Smooth muscle cell (in vitro differentiated cells): ENCODE measurements around the gene FAM168B. TPM values are rescaled to one million over a fixed set of nuclear protein-coding genes. Genes with fewer than 3 reads are reported as not detected.
A peak's percentile ranks its signal among the peaks of the same experiment; 100 is the strongest.
"Not testable (repeated sequence)": the region's sequence is repeated elsewhere in the genome, so short reads cannot be mapped to it uniquely, and the experiment has no call there.

ENCODE experiments used
- DNase-seq: peaks from one replicate; lab custom pipeline; 2025; ENCODE audit not compliant: unreplicated experiment; lab: John Stamatoyannopoulos, UW
- H2AFZ ChIP-seq: fragments of 200-600 bp; sonication (generic); 2 replicates; pipeline ENCODE4 v1.6.0; 2016; ENCODE audit warnings: antibody characterized with exemption, low read depth, mild to moderate bottlenecking
- H3F3A ChIP-seq: fragments of 200-600 bp; sonication (generic); 2 replicates; pipeline ENCODE4 v1.6.0; 2017; ENCODE audit warnings: antibody characterized with exemption, low read depth
- H3K27ac ChIP-seq: fragments of 200-600 bp; sonication (generic); 2 replicates; pipeline ENCODE4 v1.5.1; 2016; ENCODE audit warnings: low read depth, mild to moderate bottlenecking
- H3K27me3 ChIP-seq: fragments of 200-600 bp; sonication (generic); 2 replicates; pipeline ENCODE4 v1.6.1; 2016; ENCODE audit warnings: low read depth, mild to moderate bottlenecking
- H3K36me3 ChIP-seq: fragments of 200-600 bp; sonication (generic); 2 replicates; pipeline ENCODE4 v1.5.1; 2016; ENCODE audit warnings: low read depth
- H3K4me1 ChIP-seq: fragments of 200-600 bp; sonication (generic); 2 replicates; pipeline ENCODE4 v1.5.1; 2016; ENCODE audit warnings: low read depth
- H3K4me2 ChIP-seq: fragments of 200-600 bp; sonication (generic); 2 replicates; pipeline ENCODE4 v1.6.0; 2016; ENCODE audit warnings: mild to moderate bottlenecking
- H3K4me3 ChIP-seq: fragments of 200-600 bp; sonication (generic); 2 replicates; pipeline ENCODE4 v1.5.1; 2016; ENCODE audit warnings: mild to moderate bottlenecking
- H3K79me2 ChIP-seq: fragments of 200-600 bp; sonication (generic); 2 replicates; pipeline ENCODE4 v1.6.0; 2016; ENCODE audit warnings: low read depth, mild to moderate bottlenecking
- H3K9ac ChIP-seq: fragments of 200-600 bp; sonication (generic); 2 replicates; pipeline ENCODE4 v1.6.0; 2016; ENCODE audit warnings: low read depth
- H3K9me3 ChIP-seq: fragments of 200-600 bp; sonication (generic); replicated peaks from 2 replicates; pipeline ENCODE4 v1.5.1; 2016; ENCODE audit warnings: low read depth
- H4K20me1 ChIP-seq: fragments of 200-600 bp; sonication (generic); 2 replicates; pipeline ENCODE4 v1.6.0; 2016; ENCODE audit warnings: low read depth
- CTCF ChIP-seq: fragments of 200-600 bp; sonication (generic); IDR thresholded peaks from 2 replicates; pipeline ENCODE4 v1.5.1; 2017; ENCODE audit warnings: borderline replicate concordance, mild to moderate bottlenecking, antibody characterized with exemption; ENCODE audit not compliant: insufficient read depth, poor library complexity, severe bottlenecking
- WGBS: methylation state at CpG from one replicate; pipeline ENCODE4 v1.1.7; 2016; ENCODE audit warnings: low lambda C conversion rate; 5-methylcytosine and 5-hydroxymethylcytosine counted together
- polyA plus RNA-seq: library from polyadenylated mRNA; unstranded; fragments of >200 nt; fragmentation: Nextera tagmentation; extraction: Ambion mirVana; gene quantifications from 2 replicates; pipeline ENCODE4 v1.2.1, GENCODE V29; 2016
- total RNA-seq: library from RNA; depleted of rRNA; stranded (reverse); fragments of >200 nt; gene quantifications from 2 replicates; pipeline ENCODE4 v1.2.3, GENCODE V29; 2014

FAM168B gene
- total and polyA plus RNA-seq, 2 experiments from 2014 or later: 46.6 to 113 TPM

- H3F3A ChIP-seq: peaks cover 22% of the 10 kb centered on the region
- WGBS: 36% methylated on average over 5 of the region's 5 CpGs
- peak overlapping the region; percentile 62 for H3K27ac ChIP-seq
- H3K4me3 ChIP-seq: no peak overlapping the region
- H4K20me1 ChIP-seq: peaks cover 100% of the 10 kb centered on the region
- H3K9me3 ChIP-seq: no peaks in the 10 kb centered on the region
- no peaks in the 10 kb centered on the region for H3K27me3 ChIP-seq
- H3K79me2 ChIP-seq: peaks cover 91% of the 10 kb centered on the region
- TF ChIP-seq CTCF: no peak
- DNase-seq: no peak
- no peak overlapping the region for H3K9ac ChIP-seq
- no peaks in the 10 kb centered on the region for H3K36me3 ChIP-seq
- H2AFZ ChIP-seq: no peak overlapping the region
- H3K4me2 ChIP-seq: peak overlapping the region; percentile 45
- peaks cover 11% of the 10 kb centered on the region for H3K4me1 ChIP-seq
Observed at GRCh38 chr2:131076707-131077106, 16.6 kb downstream of the FAM168B start.

- DNase-seq, H2AFZ ChIP-seq, H3K4me3 ChIP-seq, H3K27me3 ChIP-seq, H3K9me3 ChIP-seq, H3K4me2 ChIP-seq, H3K36me3 ChIP-seq, H3K4me1 ChIP-seq, H3K9ac ChIP-seq: not testable (repeated sequence)
- Histone ChIP-seq H3F3A (peaks cover 19% of the 10 kb centered on the region), H3K79me2 (peaks cover 90% of the 10 kb centered on the region), H3K27ac (peak overlapping the region; percentile 65), H4K20me1 (peaks cover 100% of the 10 kb centered on the region)
- 84% methylated on average over 15 of the region's 15 CpGs for WGBS
Observed at GRCh38 chr2:131075578-131075977, 17.7 kb downstream of the FAM168B start.

GRCh38 chr2:131068172-131068571 lies 25.1 kb downstream of the FAM168B start:
- H3K4me2 ChIP-seq, H3K9ac ChIP-seq, H3K27ac ChIP-seq, H3F3A ChIP-seq, H3K27me3 ChIP-seq, H2AFZ ChIP-seq, H3K4me3 ChIP-seq, H3K36me3 ChIP-seq, H3K4me1 ChIP-seq, H3K9me3 ChIP-seq, DNase-seq: not testable (repeated sequence)
- H4K20me1 ChIP-seq: peaks cover 100% of the 10 kb centered on the region
- 98% methylated on average over 6 of the region's 6 CpGs for WGBS
- peaks cover 97% of the 10 kb centered on the region for H3K79me2 ChIP-seq

- Histone ChIP-seq H3K4me1 (no peaks in the 10 kb centered on the region), H3K9me3 (no peaks in the 10 kb centered on the region), H3K4me3 (no peak overlapping the region), H3K27ac (no peak overlapping the region), H3K9ac (no peak overlapping the region), H3K4me2 (no peak overlapping the region), H3K27me3 (no peaks in the 10 kb centered on the region), H3K79me2 (peaks cover 97% of the 10 kb centered on the region), H2AFZ (no peak overlapping the region), H3F3A (peaks cover 8% of the 10 kb centered on the region), H4K20me1 (peaks cover 100% of the 10 kb centered on the region), H3K36me3 (peaks cover 8% of the 10 kb centered on the region)
- TF ChIP-seq CTCF: no peak
- DNase-seq: no peak
- 76% methylated on average over 2 of the region's 2 CpGs for WGBS
Observed at GRCh38 chr2:131067465-131068125, 25.7 kb downstream of the FAM168B start.
